OCI-LY7 (cell line): ENCODE results near the gene CAMK2N2.

Source experiments
- EZH2phosphoT487 ChIP-seq: fragments of 200-600 bp; sonication (generic); IDR thresholded peaks from 2 replicates; pipeline ENCODE4 v1.6.1; 2018; ENCODE audit warnings: low read depth, borderline replicate concordance, mild to moderate bottlenecking, mixed run types, antibody characterized with exemption, low read length, moderate library complexity, mixed read lengths
- TF ChIP-seq, protein P1 (sequence below): fragments of 200-600 bp; sonication (generic); conservative IDR thresholded peaks from 2 replicates; pipeline ENCODE4 v1.5.1; 2014; ENCODE audit warnings: mild to moderate bottlenecking, antibody characterized with exemption, low read length, moderate library complexity, mixed read lengths

DNA sequence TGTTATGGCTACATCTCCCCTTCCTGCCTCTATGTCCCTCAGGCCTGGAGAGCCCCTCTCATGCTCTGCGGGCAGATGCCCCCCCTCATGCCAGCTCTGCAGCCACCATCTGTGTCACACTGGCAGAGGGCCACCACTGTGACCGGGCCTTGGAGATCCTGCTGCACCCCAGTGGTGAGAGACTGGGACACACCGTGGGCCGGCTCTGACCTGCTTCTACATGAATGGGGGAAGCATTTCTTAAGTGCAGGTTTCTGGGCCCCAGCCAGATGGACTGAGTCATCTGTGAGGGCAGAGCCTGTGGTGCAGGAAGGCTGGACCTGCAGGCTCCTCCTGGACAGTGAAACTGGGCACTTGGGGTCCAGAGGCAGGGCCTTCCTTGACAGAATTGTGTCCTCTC is 27.1 kb downstream of the CAMK2N2 start:
- TF ChIP-seq, protein P1, sequence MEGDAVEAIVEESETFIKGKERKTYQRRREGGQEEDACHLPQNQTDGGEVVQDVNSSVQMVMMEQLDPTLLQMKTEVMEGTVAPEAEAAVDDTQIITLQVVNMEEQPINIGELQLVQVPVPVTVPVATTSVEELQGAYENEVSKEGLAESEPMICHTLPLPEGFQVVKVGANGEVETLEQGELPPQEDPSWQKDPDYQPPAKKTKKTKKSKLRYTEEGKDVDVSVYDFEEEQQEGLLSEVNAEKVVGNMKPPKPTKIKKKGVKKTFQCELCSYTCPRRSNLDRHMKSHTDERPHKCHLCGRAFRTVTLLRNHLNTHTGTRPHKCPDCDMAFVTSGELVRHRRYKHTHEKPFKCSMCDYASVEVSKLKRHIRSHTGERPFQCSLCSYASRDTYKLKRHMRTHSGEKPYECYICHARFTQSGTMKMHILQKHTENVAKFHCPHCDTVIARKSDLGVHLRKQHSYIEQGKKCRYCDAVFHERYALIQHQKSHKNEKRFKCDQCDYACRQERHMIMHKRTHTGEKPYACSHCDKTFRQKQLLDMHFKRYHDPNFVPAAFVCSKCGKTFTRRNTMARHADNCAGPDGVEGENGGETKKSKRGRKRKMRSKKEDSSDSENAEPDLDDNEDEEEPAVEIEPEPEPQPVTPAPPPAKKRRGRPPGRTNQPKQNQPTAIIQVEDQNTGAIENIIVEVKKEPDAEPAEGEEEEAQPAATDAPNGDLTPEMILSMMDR: 0 out of 2 replicates have a peak, but pooled peaks have one; percentile 30
- TF ChIP-seq EZH2phosphoT487: no peak
